Daoy (cell line): ENCODE results near the gene TASP1. TPM values are rescaled to one million over a fixed set of nuclear protein-coding genes. Genes with fewer than 3 reads are reported as not detected.
"Not testable (repeated sequence)": the region's sequence is repeated elsewhere in the genome, so short reads cannot be mapped to it uniquely, and the experiment has no call there.

Experiments used
- DNase-seq: peaks from one replicate; pipeline ENCODE4 v3.0.0-alpha.2; 2015; ENCODE audit warnings: low read depth
- total RNA-seq: library from RNA; depleted of rRNA; stranded (reverse); fragments of >200 nt; shearing (Covaris generic); gene quantifications from 2 replicates; pipeline ENCODE4 v1.2.3, GENCODE V29; 2014

TASP1 gene
- total RNA-seq, 1 experiment from 2014 or later, result 9.6 TPM

GRCh38 chr20:13648291-13649228 lies 9.8 kb upstream of the TASP1 start:
- DNase-seq, result no peak

- DNase-seq, result peak; percentile 29
Observed at GRCh38 chr20:13644010-13644409, 5.3 kb upstream of the TASP1 start.

GRCh38 chr20:13639150-13639497 lies 392 bp upstream of the TASP1 start:
- no peak for DNase-seq

GRCh38 chr20:13638162-13638495 lies 603 bp downstream of the TASP1 start:
- peak; percentile 33 for DNase-seq

- DNase-seq, result no peak
Observed at GRCh38 chr20:13632431-13632830, 6.3 kb downstream of the TASP1 start.

- peak; percentile 6 for DNase-seq
Observed at GRCh38 chr20:13627525-13627924, 11.2 kb downstream of the TASP1 start.

- no peak for DNase-seq
Observed at GRCh38 chr20:13626724-13627123, 12.0 kb downstream of the TASP1 start.

- DNase-seq, result no peak
Observed at GRCh38 chr20:13625304-13625979, 13.3 kb downstream of the TASP1 start.

- not testable (repeated sequence) for DNase-seq
Observed at GRCh38 chr20:13619415-13619814, 19.3 kb downstream of the TASP1 start.

GRCh38 chr20:13618456-13618855 lies 20.3 kb downstream of the TASP1 start:
- DNase-seq, result not testable (repeated sequence)

- DNase-seq, result not testable (repeated sequence)
Observed at GRCh38 chr20:13617585-13617984, 21.1 kb downstream of the TASP1 start.

GRCh38 chr20:13616713-13617112 lies 22.0 kb downstream of the TASP1 start:
- not testable (repeated sequence) for DNase-seq

- no peak for DNase-seq
Observed at GRCh38 chr20:13613917-13614316, 24.8 kb downstream of the TASP1 start.

GRCh38 chr20:13611611-13612125 lies 27.1 kb downstream of the TASP1 start:
- no peak for DNase-seq

- no peak for DNase-seq
Observed at GRCh38 chr20:13610184-13610583, 28.5 kb downstream of the TASP1 start.

- no peak for DNase-seq
Observed at GRCh38 chr20:13608066-13608465, 30.7 kb downstream of the TASP1 start.

- not testable (repeated sequence) for DNase-seq
Observed at GRCh38 chr20:13593423-13593822, 45.3 kb downstream of the TASP1 start.

GRCh38 chr20:13588049-13588448 lies 50.7 kb downstream of the TASP1 start:
- no peak for DNase-seq

GRCh38 chr20:13587370-13587769 lies 51.4 kb downstream of the TASP1 start:
- DNase-seq, result no peak

GRCh38 chr20:13586133-13586532 lies 52.6 kb downstream of the TASP1 start:
- DNase-seq, result no peak

GRCh38 chr20:13581451-13581850 lies 57.3 kb downstream of the TASP1 start:
- no peak for DNase-seq

GRCh38 chr20:13580707-13581106 lies 58.0 kb downstream of the TASP1 start:
- no peak for DNase-seq

GRCh38 chr20:13574071-13574470 lies 64.7 kb downstream of the TASP1 start:
- no peak for DNase-seq
